GM21526 (cell line): ENCODE results near the gene PXDN.
"Not testable (repeated sequence)": the region's sequence is repeated elsewhere in the genome, so short reads cannot be mapped to it uniquely, and the experiment has no call there.

Source experiments
- ATAC-seq: cut with Tn5 transposase; IDR thresholded peaks from one replicate; pipeline ENCODE4 v1.9.1; 2021; ENCODE audit warnings: moderate library complexity; ENCODE audit not compliant: unreplicated experiment, low FRiP score

The PXDN gene, protein sequence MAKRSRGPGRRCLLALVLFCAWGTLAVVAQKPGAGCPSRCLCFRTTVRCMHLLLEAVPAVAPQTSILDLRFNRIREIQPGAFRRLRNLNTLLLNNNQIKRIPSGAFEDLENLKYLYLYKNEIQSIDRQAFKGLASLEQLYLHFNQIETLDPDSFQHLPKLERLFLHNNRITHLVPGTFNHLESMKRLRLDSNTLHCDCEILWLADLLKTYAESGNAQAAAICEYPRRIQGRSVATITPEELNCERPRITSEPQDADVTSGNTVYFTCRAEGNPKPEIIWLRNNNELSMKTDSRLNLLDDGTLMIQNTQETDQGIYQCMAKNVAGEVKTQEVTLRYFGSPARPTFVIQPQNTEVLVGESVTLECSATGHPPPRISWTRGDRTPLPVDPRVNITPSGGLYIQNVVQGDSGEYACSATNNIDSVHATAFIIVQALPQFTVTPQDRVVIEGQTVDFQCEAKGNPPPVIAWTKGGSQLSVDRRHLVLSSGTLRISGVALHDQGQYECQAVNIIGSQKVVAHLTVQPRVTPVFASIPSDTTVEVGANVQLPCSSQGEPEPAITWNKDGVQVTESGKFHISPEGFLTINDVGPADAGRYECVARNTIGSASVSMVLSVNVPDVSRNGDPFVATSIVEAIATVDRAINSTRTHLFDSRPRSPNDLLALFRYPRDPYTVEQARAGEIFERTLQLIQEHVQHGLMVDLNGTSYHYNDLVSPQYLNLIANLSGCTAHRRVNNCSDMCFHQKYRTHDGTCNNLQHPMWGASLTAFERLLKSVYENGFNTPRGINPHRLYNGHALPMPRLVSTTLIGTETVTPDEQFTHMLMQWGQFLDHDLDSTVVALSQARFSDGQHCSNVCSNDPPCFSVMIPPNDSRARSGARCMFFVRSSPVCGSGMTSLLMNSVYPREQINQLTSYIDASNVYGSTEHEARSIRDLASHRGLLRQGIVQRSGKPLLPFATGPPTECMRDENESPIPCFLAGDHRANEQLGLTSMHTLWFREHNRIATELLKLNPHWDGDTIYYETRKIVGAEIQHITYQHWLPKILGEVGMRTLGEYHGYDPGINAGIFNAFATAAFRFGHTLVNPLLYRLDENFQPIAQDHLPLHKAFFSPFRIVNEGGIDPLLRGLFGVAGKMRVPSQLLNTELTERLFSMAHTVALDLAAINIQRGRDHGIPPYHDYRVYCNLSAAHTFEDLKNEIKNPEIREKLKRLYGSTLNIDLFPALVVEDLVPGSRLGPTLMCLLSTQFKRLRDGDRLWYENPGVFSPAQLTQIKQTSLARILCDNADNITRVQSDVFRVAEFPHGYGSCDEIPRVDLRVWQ (N-terminal part only)

DNA sequence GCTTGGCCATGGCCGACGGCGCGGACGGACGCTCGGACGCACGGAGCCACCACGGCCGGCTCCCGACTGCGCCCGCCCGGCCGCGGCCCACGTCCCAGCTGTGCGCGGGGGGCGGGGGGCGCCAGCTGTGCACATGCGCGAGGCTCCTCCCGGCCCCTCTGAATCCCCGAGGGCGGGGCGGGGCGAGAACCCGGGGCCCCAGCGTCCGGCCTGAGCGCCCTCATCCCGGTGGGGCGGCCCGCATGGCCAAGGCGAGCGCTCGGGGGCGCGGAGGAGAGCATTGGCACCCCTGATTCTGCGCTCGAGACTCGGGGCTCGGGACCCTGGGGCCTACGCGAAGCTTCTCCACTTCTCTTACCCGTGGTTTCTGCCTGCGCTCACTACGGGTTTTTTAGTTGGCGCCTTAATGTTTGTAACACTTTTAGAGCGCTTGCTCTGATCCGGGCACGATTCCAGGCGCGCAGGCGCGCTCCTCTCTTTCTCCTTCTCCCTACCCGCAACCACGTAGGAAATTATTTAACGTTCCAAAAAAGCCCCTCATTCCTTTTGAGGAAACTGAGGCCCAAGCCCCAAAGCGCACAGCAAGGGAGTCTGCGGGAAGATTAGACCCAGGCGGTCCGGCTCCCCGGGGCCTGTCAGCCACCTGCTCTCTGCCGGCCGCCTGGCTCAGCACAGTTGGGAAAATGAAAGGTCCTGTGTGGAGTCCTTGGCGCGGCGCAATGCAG lies at the start of gene PXDN:
Gene PXDN, minus strand, starts transcription at position 70 of the 725 bp plus-strand sequence. Its CDS starts 60 bp downstream, at position 10.
- ATAC-seq: no peak

DNA sequence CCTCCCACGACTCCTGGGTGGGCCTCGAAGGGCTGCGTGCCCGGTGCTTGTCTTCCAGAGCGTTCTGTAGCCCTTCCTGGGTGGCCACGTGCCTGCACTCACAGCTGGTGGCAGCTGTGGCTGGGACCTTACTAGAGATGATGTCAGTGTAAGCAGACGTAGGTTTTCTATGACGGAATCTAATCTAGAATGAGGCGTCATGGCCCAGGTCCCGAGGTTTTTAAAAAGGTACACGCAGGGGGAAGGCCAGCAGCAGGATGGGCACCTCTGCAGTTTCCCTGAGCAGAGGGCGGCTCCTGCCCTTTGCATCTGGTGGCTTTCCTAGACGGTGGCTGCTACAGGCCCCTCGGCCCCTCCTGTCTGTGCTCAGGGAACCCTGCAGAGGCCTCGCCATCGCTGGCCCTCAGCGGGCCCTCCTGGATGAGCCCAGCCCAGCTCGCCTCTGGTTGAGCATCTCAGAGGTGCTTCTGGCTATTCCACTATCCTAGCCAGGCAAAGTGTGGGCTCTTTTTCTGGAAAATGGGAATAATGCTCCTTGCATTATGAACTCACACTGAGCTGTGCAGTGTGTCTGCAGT lies 49.6 kb upstream of the PXDN start:
- ATAC-seq: no peak

DNA sequence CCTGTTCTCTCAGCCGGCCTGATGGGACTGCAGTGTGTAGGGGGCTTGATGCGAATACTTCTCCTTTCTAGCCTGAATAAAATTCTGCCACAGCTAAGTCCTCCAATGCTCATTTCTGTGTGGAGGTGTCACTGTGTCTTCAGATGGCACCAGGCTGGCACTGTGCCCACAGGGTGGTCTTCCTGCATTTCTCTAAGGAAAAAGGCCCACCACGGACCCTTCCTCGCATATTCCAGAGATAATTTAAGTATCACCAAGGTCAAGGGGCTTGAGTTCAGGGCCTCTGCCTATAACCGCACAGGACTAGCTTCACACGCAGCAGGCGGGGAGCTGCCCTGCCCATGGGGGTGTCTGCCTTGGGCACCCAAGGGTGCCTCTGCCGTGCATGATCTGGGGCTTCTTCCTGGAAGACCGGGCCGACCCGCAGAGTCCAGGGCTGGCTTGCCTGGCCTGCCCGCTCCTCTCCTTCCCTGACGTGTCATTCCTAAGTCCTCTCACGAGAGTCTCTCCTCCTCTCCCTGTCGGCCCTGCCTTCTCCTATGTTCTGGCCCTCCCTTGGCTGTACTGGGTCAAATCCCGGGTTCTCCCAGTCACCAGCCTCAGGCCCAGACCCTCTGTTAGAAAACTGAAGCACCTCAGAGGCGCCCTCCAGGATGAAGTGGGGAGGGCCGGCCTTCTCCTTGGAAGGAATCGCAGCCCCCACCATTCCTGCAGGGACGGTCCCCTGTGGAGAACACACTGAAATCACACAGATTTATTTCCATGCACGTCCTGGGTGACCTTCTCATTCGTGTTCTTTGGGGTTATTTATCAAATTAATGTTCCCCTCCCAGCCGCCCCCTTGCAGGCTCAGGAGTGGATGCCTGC lies 48.9 kb upstream of the PXDN start:
- no peak for ATAC-seq

DNA sequence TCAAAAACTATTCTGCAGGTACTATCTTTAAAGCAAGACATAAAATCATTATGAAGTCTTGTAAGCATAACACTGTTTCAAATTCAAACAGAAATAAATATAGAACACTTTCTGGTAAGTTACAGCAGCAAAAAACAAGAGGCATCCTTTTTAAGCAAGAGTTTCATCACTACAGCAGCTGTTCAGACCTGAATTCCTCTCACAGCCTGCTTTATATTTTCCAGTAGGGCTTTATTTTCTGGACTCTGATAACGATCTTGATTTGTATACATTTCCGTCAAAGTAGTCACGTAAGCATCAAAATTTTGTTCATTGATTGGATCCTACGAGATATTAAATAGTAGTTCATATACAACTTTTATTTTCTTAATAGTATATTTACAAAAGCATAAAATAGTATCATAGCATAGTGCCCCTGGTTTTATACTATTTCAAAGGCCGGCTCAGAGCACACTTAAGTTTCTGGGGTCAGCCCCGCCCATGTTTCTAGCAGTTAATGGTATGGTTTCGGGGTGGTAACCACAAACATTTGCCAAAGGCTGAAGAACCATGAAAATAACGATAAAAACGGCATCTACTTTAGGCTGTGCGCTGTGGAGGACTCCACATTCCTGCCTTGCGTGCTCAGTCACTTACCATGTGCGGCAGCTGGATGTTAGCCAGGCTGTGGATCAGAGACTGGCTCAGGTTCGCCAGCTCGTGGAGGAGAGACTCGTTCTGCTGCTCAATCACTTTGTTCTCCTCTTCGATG lies 47.5 kb upstream of the PXDN start:
- ATAC-seq: no peak

DNA sequence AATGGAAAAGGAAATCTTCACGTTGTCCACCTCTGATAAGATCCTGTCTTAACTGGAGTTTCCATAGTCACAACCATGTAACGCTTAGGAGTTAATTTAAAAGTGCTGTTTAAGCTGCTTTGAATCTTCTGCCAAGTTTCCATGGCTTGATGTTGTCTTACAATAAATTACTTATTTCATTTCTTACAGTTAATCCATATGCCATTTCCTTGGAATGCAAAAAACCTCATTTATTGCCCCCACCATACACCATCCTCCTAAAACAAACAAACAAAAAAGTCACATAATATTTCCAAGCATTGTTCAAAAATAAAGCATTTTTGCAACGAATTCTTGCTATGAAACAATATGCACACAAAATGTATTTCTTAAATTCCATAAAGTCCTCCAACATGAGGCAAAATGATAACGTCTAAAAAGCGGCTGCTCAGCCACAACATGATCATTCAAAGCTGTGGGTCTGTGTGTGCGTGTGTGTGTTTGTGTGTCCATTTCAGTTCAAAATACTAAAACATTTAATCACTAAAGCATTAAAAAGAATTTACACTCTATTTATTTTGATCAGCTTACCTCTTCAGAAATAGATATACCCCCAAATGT lies 46.8 kb upstream of the PXDN start:
- ATAC-seq: no peak

DNA sequence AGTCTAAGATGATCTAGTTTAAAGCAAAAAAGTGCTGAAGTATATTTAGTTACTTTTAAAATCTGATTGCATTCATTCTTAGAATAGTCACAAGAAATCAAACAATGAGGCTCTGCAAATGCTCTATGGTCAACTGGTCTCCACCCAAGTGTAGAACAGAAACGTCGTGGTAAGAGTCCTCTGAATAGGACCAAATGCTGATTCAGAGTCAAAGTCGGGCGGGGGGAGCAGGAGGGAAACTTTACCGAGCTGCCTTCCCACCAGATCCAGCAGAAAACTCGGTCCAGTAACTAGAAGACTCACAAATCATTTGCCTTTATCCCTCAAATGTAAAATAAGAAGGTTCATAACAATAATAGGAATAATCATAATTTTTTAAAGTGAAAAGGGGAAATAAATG lies 46.2 kb upstream of the PXDN start:
- ATAC-seq: no peak

DNA sequence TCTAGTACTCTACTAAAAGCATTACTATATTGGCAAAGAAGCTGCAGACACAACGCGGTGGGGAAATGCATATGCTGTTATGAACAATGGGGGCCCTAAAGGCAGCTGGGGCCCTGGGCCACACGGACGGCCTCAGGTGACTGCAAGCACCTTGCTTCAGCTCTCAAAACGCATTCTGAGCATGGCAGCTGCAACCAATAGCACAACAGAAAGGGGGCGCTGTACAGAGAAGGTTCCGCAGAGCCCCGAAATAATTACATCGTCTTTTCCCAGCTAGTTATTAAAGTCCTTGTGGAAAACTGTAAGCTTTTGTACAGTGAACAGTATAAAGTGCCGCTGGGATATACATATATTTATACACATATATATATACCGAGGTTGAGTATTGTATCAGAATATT lies 45.3 kb upstream of the PXDN start:
- no peak for ATAC-seq

DNA sequence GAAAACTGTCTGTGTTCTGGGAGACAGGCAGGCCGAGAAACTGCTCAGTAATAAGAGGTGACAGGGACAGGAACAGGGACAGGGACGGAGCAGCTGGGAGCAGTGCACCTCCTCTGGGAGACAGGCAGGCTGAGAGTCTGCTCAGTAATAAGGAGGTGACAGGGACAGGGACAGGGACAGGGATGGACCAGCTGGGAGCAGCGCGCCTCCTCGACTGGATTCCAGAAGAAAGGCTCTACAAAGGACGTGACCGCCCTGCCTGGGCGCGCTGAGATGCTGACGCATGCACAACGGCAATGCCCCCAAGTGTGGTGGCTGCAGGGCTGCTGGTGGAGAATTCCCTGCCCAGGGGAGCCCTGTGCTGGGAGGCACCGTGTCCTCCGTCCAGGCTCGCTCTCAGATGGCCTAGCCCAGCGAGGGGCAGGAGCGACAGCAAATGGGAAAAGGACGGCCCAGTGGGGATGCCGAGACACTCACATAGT lies 44.2 kb upstream of the PXDN start:
- ATAC-seq: no peak

DNA sequence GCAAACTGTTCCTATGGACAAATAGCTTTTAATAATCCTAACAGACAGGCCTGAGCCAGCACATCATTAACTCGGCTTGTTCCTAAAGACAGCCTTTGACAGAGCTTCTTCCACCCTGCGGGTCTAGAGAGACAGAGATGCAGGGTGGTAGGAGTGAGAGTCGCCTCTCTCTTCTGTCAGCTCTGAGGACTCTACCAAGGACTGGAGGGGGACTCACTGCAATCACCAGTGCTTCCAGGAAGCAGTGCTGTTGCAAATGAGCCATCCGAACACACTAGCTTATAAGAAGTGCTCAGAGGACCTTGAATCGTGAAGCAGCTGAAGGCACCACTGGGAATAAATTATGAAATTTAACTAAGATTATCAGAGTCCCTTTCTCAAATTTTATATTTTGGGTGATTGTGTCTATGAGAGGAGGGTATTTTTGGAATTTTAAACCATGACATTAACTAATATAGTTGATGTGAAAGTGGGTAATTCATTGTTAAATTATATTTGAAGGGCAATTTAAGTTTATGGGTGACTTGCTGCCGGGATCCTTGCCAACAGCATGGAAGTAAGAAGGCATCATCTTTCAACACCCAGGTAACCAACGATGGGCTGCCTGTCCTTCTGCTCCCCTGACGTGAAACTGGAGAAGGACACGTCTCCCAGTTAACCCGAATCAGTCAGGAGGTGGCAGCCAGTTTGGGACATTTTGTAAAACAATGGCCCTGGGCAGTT lies 43.6 kb upstream of the PXDN start:
- no peak for ATAC-seq

DNA sequence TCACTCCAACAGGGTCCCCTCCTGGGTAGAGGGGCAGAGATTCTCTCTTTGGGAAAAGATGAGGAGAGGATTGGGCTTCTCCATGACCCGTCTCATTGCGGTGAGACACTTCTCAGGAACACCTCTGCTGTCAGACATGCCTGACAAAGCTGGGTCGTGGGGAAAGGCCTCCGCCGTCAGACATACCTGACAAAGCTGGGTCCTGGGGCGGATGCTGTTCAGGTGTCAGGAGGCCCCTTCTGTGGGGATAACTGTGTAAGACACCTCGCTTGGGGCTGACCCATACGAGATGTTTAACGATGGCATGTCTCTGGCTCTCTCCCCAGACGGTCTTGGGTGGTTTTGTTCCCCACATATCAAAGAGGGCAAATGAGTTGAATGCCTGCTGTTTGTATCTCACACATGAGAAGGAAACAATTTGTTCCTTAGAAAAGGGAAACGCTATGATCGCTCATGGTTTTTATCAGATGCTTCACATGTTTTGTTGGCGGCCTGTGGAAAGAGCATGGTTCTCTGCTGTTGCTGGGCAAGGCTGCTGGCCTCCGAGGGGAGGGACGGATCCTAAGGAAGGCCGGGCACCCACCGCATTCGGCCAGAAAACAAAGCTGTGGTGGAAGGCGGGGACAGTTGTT lies 40.8 kb upstream of the PXDN start:
- ATAC-seq: no peak

DNA sequence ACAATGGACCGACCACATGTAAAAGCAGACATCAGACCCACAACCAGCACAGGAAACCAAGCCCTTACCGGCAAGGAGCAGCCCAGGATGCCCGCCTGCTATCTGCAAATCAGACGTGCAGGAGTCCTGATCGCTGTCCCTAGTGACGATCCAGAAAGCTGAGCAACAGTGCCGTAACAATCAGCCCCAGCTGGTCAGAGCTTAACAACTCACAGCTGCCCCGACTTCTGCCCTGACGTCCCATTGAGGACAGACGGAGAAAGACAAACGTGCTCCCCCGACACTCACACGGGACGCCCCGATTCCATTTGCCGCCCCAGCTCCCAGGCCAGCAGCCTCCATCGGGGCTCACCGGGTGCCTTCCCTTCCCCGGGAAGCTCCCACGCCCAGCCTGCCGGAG lies 39.8 kb upstream of the PXDN start:
- no peak for ATAC-seq

DNA sequence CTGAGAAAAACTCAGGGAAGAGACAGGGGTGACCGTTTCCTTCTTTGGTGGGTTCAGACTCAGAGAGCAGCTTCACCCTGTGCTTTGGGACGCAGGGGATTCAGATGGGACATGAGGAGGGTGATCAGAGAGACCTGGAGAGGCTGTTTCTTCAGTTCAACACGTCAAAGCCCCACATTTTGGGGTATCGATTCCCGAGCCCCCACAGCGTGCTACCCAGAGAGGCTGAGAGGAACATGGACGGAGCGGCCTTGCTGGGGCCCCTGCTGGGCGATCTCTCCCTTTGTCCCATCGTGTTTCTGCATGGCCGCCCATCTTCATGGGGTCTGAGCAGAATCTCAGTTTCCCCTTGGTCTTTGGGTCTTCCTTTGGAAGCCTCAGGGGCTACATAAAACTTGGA lies 38.2 kb upstream of the PXDN start:
- ATAC-seq: no peak

DNA sequence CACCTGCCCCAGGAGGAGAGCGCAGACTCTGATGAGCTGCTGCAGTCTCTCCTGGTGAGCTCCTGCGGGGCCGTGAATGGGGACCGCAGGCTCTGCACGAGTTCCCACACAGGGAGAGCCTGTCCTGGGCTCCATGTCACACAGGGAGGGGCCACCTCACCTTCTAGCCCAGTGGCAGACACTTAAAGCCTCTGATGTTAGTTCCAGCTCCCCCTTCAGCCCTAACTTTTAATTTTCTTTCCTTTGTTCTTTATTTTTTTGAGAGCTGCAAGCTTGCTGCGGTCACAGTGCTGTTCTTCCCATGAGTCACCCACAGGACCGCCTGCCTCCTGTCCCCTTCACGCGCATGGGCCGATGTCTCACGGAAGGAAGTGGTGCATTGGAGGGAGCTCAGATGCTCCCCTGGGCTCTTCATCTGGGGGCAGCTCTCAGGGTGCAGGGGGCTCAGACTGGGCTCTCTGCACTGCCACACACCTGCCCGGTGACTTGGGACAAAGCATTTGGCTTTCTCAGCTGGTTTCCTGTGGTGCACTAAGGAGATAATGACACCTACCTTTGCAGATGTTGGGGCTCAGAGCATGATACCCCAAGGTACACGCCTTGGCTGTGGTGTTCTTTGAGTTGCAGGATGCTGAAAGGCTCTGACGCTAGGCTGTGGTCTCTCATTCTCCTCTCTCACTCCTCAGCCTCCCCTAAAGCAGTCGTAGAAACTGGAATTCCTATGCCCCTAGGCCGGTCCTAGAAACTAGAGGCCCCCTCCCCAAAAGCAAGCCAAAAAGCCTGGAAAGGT lies 37.2 kb upstream of the PXDN start:
- ATAC-seq: no peak

DNA sequence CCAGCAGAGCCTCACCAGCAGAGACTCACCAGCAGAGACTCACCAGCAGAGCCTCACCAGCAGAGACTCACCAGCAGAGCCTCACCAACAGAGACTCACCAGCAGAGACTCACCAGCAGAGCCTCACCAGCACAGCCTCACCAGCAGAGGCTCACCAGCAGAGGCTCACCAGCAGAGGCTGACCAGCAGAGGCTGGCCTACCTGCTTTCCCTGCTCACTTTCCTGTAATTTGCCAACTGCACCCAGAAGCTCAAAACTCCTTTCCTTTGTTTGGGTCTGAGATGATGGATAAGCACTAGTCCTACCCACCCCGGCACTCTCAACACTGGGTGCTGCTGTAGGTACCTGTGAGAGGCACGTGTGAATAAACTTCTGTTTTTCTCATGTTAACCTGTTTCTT lies 36.4 kb upstream of the PXDN start:
- ATAC-seq: no peak

DNA sequence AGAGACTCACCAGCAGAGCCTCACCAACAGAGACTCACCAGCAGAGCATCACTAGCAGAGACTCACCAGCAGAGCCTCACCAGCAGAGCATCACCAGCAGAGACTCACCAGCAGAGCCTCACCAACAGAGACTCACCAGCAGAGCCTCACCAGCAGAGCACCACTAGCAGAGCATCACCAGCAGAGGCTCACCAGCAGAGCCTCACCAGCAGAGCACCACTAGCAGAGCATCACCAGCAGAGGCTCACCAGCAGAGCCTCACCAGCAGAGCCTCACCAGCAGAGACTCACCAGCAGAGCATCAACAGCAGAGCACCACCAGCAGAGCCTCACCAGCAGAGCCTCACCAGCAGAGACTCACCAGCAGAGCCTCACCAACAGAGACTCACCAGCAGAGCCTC lies 35.7 kb upstream of the PXDN start:
- not testable (repeated sequence) for ATAC-seq

DNA sequence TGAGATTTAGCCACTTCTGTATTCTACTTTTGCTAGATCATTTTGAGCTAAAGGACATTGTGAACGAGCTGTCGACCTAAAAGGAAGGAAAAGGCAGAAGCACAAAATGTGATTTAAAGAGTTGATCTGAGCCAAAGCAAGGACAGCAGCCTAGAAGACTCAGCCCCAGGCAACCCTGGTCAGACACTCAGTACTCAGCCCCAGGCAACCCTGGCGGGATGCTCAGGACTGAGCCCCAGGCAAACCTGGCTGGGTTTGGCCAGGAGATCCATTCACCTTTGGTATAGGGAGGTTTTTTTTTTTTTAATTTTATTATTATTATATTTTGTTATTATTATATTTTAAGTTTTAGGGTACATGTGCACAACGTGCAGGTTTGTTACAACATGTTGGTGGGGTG lies 34.3 kb upstream of the PXDN start:
- ATAC-seq: no peak
